A673 (cell line): ENCODE data around the gene APC. TPM values are rescaled to one million over a fixed set of nuclear protein-coding genes. Genes with fewer than 3 reads are reported as not detected.

Source experiments
- BruUV-seq: library from RNA; stranded (reverse); fragments of 400-500 nt; replicated peaks from 2 replicates; lab custom pipeline; 2021; lab: Mats Ljungman, UMichigan
- CTCF ChIA-PET: fragments of 300-600 bp; sonication (Branson Sonifier 250); formaldehyde crosslinking; loops from one replicate; lab custom pipeline; 2022; ENCODE audit warnings: antibody characterized with exemption; lab: Charles Lee
- POLR2A ChIA-PET: fragments of 300-600 bp; sonication (Branson Sonifier 250); formaldehyde crosslinking; loops from one replicate; lab custom pipeline; 2022; ENCODE audit warnings: antibody characterized with exemption; ENCODE audit not compliant: low non-redundant PET; lab: Charles Lee
- DNase-seq: peaks from one replicate; pipeline ENCODE4 v3.0.0-alpha.2; 2015; ENCODE audit warnings: low spot score
- H3K27ac ChIP-seq: fragments of 200-600 bp; sonication (generic); 2 replicates; pipeline ENCODE4 v1.5.1; 2016; ENCODE audit warnings: mixed run types, low read depth, mild to moderate bottlenecking, mixed read lengths, antibody characterized with exemption, low read length; ENCODE audit not compliant: poor library complexity, severe bottlenecking
- H3K27me3 ChIP-seq: fragments of 200-600 bp; sonication (generic); replicated peaks from 2 replicates; pipeline ENCODE4 v1.6.1; 2017; ENCODE audit warnings: mixed run types, low read depth, mild to moderate bottlenecking, mixed read lengths, antibody characterized with exemption, low read length; ENCODE audit not compliant: insufficient read depth, poor library complexity
- H3K36me3 ChIP-seq: fragments of 200-600 bp; sonication (generic); 2 replicates; pipeline ENCODE4 v1.6.1; 2016; ENCODE audit warnings: mixed run types, mild to moderate bottlenecking, mixed read lengths, antibody characterized with exemption, low read length; ENCODE audit not compliant: insufficient read depth, poor library complexity, severe bottlenecking
- H3K4me1 ChIP-seq: fragments of 200-600 bp; sonication (generic); 2 replicates; pipeline ENCODE4 v1.6.1; 2017; ENCODE audit warnings: mixed run types, mild to moderate bottlenecking, mixed read lengths, antibody characterized with exemption, low read length; ENCODE audit not compliant: insufficient read depth, poor library complexity, severe bottlenecking
- H3K4me3 ChIP-seq: fragments of 200-600 bp; sonication (generic); 2 replicates; pipeline ENCODE4 v1.5.1; 2016; ENCODE audit warnings: low read depth, mixed run types, mild to moderate bottlenecking, mixed read lengths, low read length; ENCODE audit not compliant: poor library complexity, severe bottlenecking
- H3K9me3 ChIP-seq: fragments of 200-600 bp; sonication (generic); 2 replicates; pipeline ENCODE4 v1.6.1; 2016; ENCODE audit warnings: mixed run types, low read depth, mild to moderate bottlenecking, mixed read lengths, antibody characterized with exemption, low read length; ENCODE audit not compliant: poor library complexity, severe bottlenecking
- EZH2 ChIP-seq: fragments of 200-600 bp; sonication (generic); IDR thresholded peaks from 2 replicates; pipeline ENCODE4 v1.6.1; 2017; ENCODE audit warnings: borderline replicate concordance, low read depth, mild to moderate bottlenecking, mixed read lengths, antibody characterized with exemption, low read length; ENCODE audit not compliant: poor library complexity, severe bottlenecking
- intact Hi-C: fragments of 100-400 bp; cut with micrococcal nuclease; formaldehyde crosslinking; loops from one replicate; pipeline ENCODE4 v1.10.0; 2022; ENCODE audit not compliant: unreplicated experiment
- total RNA-seq: library from RNA; stranded (reverse); gene quantifications from 2 replicates; pipeline ENCODE4 v1.2.3, GENCODE V29; 2021
- TF ChIP-seq, protein P1 (sequence below): fragments of 300-800, 200-600 bp; sonication (generic); conservative IDR thresholded peaks from 2 replicates; pipeline ENCODE4 v1.5.1; 2017; ENCODE audit warnings: low read depth, mild to moderate bottlenecking, antibody characterized with exemption, low read length, moderate library complexity, mixed read lengths

Gene APC
- total RNA-seq, 1 experiment from 2014 or later = 39.3 TPM

DNA sequence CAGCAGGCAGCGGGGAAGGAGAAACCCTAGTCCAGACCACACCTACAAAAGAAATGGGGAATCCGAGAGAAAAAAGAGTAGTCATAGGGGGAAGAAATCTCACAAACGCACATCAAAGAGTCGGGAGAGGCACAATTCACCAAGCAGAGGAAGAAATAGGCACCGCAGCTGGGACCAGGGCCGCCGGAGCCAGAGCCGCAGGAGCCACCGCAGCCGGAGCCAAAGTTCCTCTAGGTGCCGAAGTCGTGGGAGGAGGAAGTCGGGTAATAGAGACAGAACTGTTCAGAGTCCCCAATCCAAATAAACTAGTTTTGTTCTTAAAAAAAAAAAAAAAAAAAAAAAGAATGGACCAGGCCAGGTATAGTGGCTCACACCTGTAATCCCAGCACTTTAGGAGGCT is 155.1 kb downstream of the APC start:
- ChIA-PET CTCF (no interaction called here), POLR2A (no interaction called here)
- DNase-seq = no peak
- TF ChIP-seq, protein P1, sequence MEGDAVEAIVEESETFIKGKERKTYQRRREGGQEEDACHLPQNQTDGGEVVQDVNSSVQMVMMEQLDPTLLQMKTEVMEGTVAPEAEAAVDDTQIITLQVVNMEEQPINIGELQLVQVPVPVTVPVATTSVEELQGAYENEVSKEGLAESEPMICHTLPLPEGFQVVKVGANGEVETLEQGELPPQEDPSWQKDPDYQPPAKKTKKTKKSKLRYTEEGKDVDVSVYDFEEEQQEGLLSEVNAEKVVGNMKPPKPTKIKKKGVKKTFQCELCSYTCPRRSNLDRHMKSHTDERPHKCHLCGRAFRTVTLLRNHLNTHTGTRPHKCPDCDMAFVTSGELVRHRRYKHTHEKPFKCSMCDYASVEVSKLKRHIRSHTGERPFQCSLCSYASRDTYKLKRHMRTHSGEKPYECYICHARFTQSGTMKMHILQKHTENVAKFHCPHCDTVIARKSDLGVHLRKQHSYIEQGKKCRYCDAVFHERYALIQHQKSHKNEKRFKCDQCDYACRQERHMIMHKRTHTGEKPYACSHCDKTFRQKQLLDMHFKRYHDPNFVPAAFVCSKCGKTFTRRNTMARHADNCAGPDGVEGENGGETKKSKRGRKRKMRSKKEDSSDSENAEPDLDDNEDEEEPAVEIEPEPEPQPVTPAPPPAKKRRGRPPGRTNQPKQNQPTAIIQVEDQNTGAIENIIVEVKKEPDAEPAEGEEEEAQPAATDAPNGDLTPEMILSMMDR = no peak
- no peak for TF ChIP-seq EZH2
- BruUV-seq = no TSS peak
- Histone ChIP-seq H3K27ac (no peak overlapping the region), H3K4me1 (no peaks in the 10 kb centered on the region), H3K9me3 (no peaks in the 10 kb centered on the region), H3K36me3 (peaks cover 14% of the 10 kb centered on the region), H3K4me3 (no peak overlapping the region), H3K27me3 (no peaks in the 10 kb centered on the region)
- intact Hi-C loops = no loop called here

DNA sequence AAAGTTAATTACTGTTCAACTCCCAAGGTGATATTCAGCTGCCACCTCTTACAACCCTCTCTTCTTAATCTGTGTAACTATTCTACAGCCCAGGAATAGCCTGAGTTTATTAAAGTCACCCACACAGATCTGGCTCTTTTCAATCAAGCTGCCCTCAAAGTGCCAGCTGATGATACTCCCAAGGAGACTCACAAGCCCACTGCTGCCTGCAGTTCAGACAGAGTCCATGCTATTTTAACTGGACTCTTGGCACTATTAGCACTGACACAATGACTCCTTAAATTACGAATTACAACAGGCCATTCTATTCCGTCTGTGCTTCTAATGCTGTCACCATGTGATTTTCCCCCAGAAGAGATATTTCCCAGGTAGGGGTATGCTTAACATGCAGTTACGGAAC is 158.0 kb downstream of the APC start:
- DNase-seq = no peak
- intact Hi-C loops = no loop called here
- Histone ChIP-seq H3K27ac (no peak overlapping the region), H3K27me3 (no peaks in the 10 kb centered on the region), H3K9me3 (no peaks in the 10 kb centered on the region), H3K36me3 (peaks cover 18% of the 10 kb centered on the region), H3K4me3 (no peak overlapping the region), H3K4me1 (no peaks in the 10 kb centered on the region)
- BruUV-seq = no TSS peak
- TF ChIP-seq, protein P1 = no peak
- no peak for TF ChIP-seq EZH2
- CTCF ChIA-PET = no interaction called here
- POLR2A ChIA-PET = no interaction called here

Other genes with a start within 250 kb of the APC start
- gene SRP19, start 123.4 kb downstream of the APC start, total RNA-seq = 72.4 and 73.9 TPM in 2 replicates
- gene REEP5, start 184.3 kb downstream of the APC start, total RNA-seq = 42.8 and 50.5 TPM in 2 replicates
- 73.5 and 78.0 TPM in 2 replicates for gene DCP2, start 238.9 kb downstream of the APC start, total RNA-seq